ENCODE measurements around the gene ADAMTS2. TPM values are rescaled to one million over a fixed set of nuclear protein-coding genes. Genes with fewer than 3 reads are reported as not detected.

ADAMTS2 gene
- total and polyA plus RNA-seq, 2 of the 8 experiments (the other 6 are each of a cell fraction or from before 2014, with no cell fraction given), result 6.6 to 7.3 TPM

DNA sequence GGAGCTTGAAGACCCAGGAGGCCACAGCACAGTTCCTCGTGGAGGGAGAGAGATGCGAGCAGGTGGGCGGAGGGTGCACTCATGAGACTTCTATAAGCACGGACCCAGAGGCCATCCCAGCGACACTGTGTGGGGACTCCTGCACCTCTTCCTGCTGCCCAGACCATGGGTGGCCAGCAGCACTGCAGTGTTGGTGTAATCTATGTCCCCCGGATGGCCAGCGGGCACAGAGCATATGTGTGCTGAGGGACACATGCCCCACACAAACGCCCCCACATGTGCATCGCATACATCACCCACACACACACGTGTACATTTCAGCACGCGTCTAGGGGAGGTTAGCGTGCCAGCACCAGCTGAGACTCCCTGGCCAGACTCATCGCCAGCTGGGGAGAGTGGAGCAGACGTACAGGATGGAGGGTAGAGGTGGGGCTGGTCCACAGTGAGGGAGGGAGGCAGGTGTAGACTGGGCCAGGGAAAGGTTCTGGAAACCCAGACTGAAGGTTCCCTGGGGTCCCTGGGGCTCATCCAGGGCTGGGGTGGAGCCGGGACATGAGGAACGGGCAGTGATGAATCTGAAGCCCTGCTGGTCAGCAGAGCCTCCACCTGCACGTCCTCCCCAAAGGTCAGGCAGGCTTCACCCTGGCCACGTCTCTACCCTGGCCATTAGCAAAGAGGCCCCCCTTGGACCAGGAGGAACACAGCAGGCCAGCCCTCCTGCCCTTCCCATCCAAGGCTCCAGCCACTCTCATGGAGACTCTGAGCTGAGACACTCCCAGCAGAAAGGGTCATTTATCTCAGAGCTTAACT is 27.6 kb downstream of the ADAMTS2 start:
- H3K9me3 ChIP-seq (ENCODE audit: insufficient read depth in 2 of 2, low read depth in 1 of 2, low read length in 1 of 2), result peaks cover 0 to under 1% of the 10 kb centered on the region in 2 experiments; a peak in 1 of 4 replicates
- H2BK20ac ChIP-seq (ENCODE audit: low read length), result no peak overlapping the region
- H3K79me2 ChIP-seq (ENCODE audit: control insufficient read depth in 1 of 2, insufficient read depth in 2 of 2, low read length in 2 of 2), result no peaks in the 10 kb centered on the region
- no peak overlapping the region for H2BK15ac ChIP-seq (ENCODE audit: low read length)
- peak overlapping the region; percentile 65; the same call in 1 of the 2 replicates for H2AK5ac ChIP-seq (ENCODE audit: low read depth, low read length)
- H3K56ac ChIP-seq (replicated peaks; ENCODE audit: insufficient read length, low read depth, low read length), result no peak overlapping the region
- DNase-seq (ENCODE audit: low read depth in 1 of 2, low spot score in 2 of 2), result no peak
- POLR2A ChIA-PET (ENCODE audit: partially characterized antibody), result no interaction called here
- no peak overlapping the region for H3K18ac ChIP-seq (ENCODE audit: extremely low read depth, low read length)
- H3K27me3 ChIP-seq (replicated peaks in 1 of 4; ENCODE audit: control insufficient read depth in 3 of 4, extremely low read depth in 1 of 4, insufficient read depth in 3 of 4, low read length in 3 of 4), result no peaks in the 10 kb centered on the region
- peak overlapping the region; percentile 16; the same call in 1 of the 2 replicates for H2BK5ac ChIP-seq (ENCODE audit: low read depth, low read length)
- CTCF ChIA-PET (ENCODE audit: partially characterized antibody), result interaction anchor here (0.8 kb wide), 1 partner anchor 16 kb away, joined by 3 read pairs; no protein-coding TSS in a partner anchor
- H3K4me3 ChIP-seq (ENCODE audit: extremely low read depth in 1 of 4, insufficient read depth in 2 of 4, low read depth in 3 of 4, low read length in 4 of 4), result no peak overlapping the region
- H3K27ac ChIP-seq (ENCODE audit: low read depth, low read length), result no peak overlapping the region
- no peaks in the 10 kb centered on the region for H3K36me3 ChIP-seq (ENCODE audit: control insufficient read depth in 2 of 4, insufficient read depth in 4 of 4, low read length in 3 of 4)
- no peak for FAIRE-seq
- peaks cover 0 to 3% (median 0%) of the 10 kb centered on the region in 4 experiments; a peak in 2 of 7 replicates for H3K4me1 ChIP-seq (replicated peaks in 1 of 4; ENCODE audit: control insufficient read depth in 3 of 4, insufficient read depth in 4 of 4, low read length in 3 of 4)
- 88% methylated on average over 17 of the region's 19 CpGs; no CpG with 5 or more reads in 1 of the 2 experiments for WGBS, 2 experiments (ENCODE audit: extremely low coverage in 1 of 2, insufficient coverage in 1 of 2, insufficient read length in 1 of 2, insufficient replicate concordance in 2 of 2, low coverage in 1 of 2, low lambda C conversion rate in 2 of 2, missing lambda C conversion rate in 1 of 2)
- peak overlapping the region; percentile 75; the same call in 1 of the 2 replicates for H2BK12ac ChIP-seq (ENCODE audit: low read depth, low read length)
- H3K79me1 ChIP-seq (ENCODE audit: low read depth, low read length), result peaks cover 4% of the 10 kb centered on the region; the same call in 1 of the 2 replicates
- TF ChIP-seq HDAC2 (IDR thresholded peaks at IDR 0.05; ENCODE audit: borderline replicate concordance in 1 of 2, low read depth in 2 of 2, low read length in 2 of 2), result no peak
- TF ChIP-seq POLR2AphosphoS5 (IDR thresholded peaks at IDR 0.05; ENCODE audit: low read depth, low read length), result no peak
- no peak for TF ChIP-seq NRF1 (IDR thresholded peaks at IDR 0.05; ENCODE audit: low read depth, low read length)
- no peak for TF ChIP-seq ZNF274 (IDR thresholded peaks at IDR 0.05; ENCODE audit: borderline replicate concordance, extremely low read depth, low read length)
- no peak for TF ChIP-seq MAX (IDR thresholded peaks at IDR 0.05)
- no peak for TF ChIP-seq TCF12 (IDR thresholded peaks at IDR 0.05; ENCODE audit: low read depth, low read length)
- no peak for TF ChIP-seq BACH1 (IDR thresholded peaks at IDR 0.05; ENCODE audit: low read length)
- TF ChIP-seq FOSL1 (IDR thresholded peaks at IDR 0.05; ENCODE audit: insufficient read depth, low read depth, low read length), result no peak
- H3K23ac ChIP-seq (ENCODE audit: insufficient read length), result no peak overlapping the region
- peaks cover 0 to 8% of the 10 kb centered on the region in 2 experiments for H4K20me1 ChIP-seq (replicated peaks in 1 of 2; ENCODE audit: control insufficient read depth in 1 of 2, insufficient read depth in 2 of 2, low read length in 2 of 2)
- H4K8ac ChIP-seq (ENCODE audit: extremely low read depth, insufficient read depth, low read length), result no peak overlapping the region
- no peak overlapping the region for H3K4ac ChIP-seq (replicated peaks; ENCODE audit: insufficient read length, low read depth, low read length)
- H3K9ac ChIP-seq (replicated peaks in 1 of 4; ENCODE audit: extremely low read depth in 1 of 4, low read depth in 3 of 4, low read length in 3 of 4), result no peak overlapping the region
- H3K23me2 ChIP-seq (ENCODE audit: low read depth, low read length), result no peaks in the 10 kb centered on the region
- H2BK120ac ChIP-seq (replicated peaks; ENCODE audit: low read depth, low read length), result no peak overlapping the region
- H4K5ac ChIP-seq (ENCODE audit: insufficient read length, low read depth, low read length), result no peak overlapping the region
- H3K4me2 ChIP-seq (ENCODE audit: insufficient read depth in 1 of 2, low read depth in 2 of 2, low read length in 2 of 2), result no peak overlapping the region
- no peak overlapping the region for H2AFZ ChIP-seq (ENCODE audit: low read length)
- peak overlapping the region; percentile 53 for H4K91ac ChIP-seq (replicated peaks; ENCODE audit: insufficient read length, low read length)
- H3K14ac ChIP-seq (ENCODE audit: insufficient read length), result no peak overlapping the region
